Parathyroid adenoma (tissue), 2 donors: ENCODE results near the gene BCL10.

Experiments used
- H2AFZ ChIP-seq: fragments of 300-600 bp; sonication (generic); one replicate; pipeline ENCODE4 v1.7.0; 2017; ENCODE audit warnings: antibody characterized with exemption, mild to moderate bottlenecking
- H3K27ac ChIP-seq: fragments of 300-600 bp; sonication (generic); one replicate; pipeline ENCODE4 v1.7.0; 2017
- H3K27me3 ChIP-seq: fragments of 300-600 bp; sonication (generic); one replicate; pipeline ENCODE4 v1.7.0; 2017; ENCODE audit warnings: low read length; ENCODE audit not compliant: control insufficient read depth, insufficient read depth
- H3K36me3 ChIP-seq: fragments of 300-600 bp; sonication (generic); one replicate; pipeline ENCODE4 v1.7.0; 2017; ENCODE audit warnings: low read length; ENCODE audit not compliant: control insufficient read depth, insufficient read depth
- H3K4me1 ChIP-seq: fragments of 300-600 bp; sonication (generic); one replicate; pipeline ENCODE4 v1.7.0; 2017; ENCODE audit warnings: control low read depth
- H3K4me2 ChIP-seq: fragments of 300-600 bp; sonication (generic); one replicate; pipeline ENCODE4 v1.7.0; 2017; ENCODE audit warnings: low read length
- H3K4me3 ChIP-seq: fragments of 300-600 bp; sonication (generic); one replicate; pipeline ENCODE4 v1.7.0; 2017; ENCODE audit warnings: low read depth, low read length
- H3K79me2 ChIP-seq: fragments of 300-600 bp; sonication (generic); one replicate; pipeline ENCODE4 v1.7.0; 2017; ENCODE audit warnings: control low read depth
- H3K9ac ChIP-seq: fragments of 300-600 bp; sonication (generic); one replicate; pipeline ENCODE4 v1.7.0; 2017; ENCODE audit warnings: mild to moderate bottlenecking
- H3K9me3 ChIP-seq: fragments of 300-600 bp; sonication (generic); one replicate; pipeline ENCODE4 v1.7.0; 2017; ENCODE audit warnings: low read length; ENCODE audit not compliant: control insufficient read depth
- CTCF ChIP-seq: fragments of 300-600 bp; sonication (generic); IDR thresholded peaks from one replicate; pipeline ENCODE4 v1.7.0; 2017; ENCODE audit warnings: antibody characterized with exemption, mild to moderate bottlenecking
- donor health status: primary hyperparathyroidism.

Gene BCL10

GRCh38 chr1:85282424-85282823 is 6.0 kb upstream of the BCL10 start:
- Histone ChIP-seq H3K36me3 (no peaks in the 10 kb centered on the region), H3K9me3 (no peaks in the 10 kb centered on the region), H3K27me3 (no peaks in the 10 kb centered on the region), H3K4me2 (no peak overlapping the region), H3K4me3 (no peak overlapping the region), H3K9ac (no peak overlapping the region), H3K4me1 (no peaks in the 10 kb centered on the region), H3K79me2 (no peaks in the 10 kb centered on the region), H2AFZ (no peak overlapping the region), H3K27ac (no peak overlapping the region)
- no peak for TF ChIP-seq CTCF

GRCh38 chr1:85280636-85281035 is 4.2 kb upstream of the BCL10 start:
- H3K4me2 ChIP-seq, result no peak overlapping the region
- H3K27me3 ChIP-seq, result no peaks in the 10 kb centered on the region
- no peaks in the 10 kb centered on the region for H3K4me1 ChIP-seq
- H2AFZ ChIP-seq, result no peak overlapping the region
- H3K4me3 ChIP-seq, result no peak overlapping the region
- no peaks in the 10 kb centered on the region for H3K36me3 ChIP-seq
- H3K27ac ChIP-seq, result no peak overlapping the region
- H3K9me3 ChIP-seq, result no peaks in the 10 kb centered on the region
- no peaks in the 10 kb centered on the region for H3K79me2 ChIP-seq
- no peak overlapping the region for H3K9ac ChIP-seq
- TF ChIP-seq CTCF, result no peak

- Histone ChIP-seq H3K4me1 (peaks cover 5% of the 10 kb centered on the region), H3K9me3 (no peaks in the 10 kb centered on the region), H3K4me3 (no peak overlapping the region), H3K4me2 (no peak overlapping the region), H3K27ac (no peak overlapping the region), H3K27me3 (no peaks in the 10 kb centered on the region), H3K9ac (no peak overlapping the region), H2AFZ (no peak overlapping the region), H3K36me3 (no peaks in the 10 kb centered on the region), H3K79me2 (no peaks in the 10 kb centered on the region)
- TF ChIP-seq CTCF, result no peak
Measured at GRCh38 chr1:85279458-85280080, 3.1 kb upstream of the BCL10 start.

DNA sequence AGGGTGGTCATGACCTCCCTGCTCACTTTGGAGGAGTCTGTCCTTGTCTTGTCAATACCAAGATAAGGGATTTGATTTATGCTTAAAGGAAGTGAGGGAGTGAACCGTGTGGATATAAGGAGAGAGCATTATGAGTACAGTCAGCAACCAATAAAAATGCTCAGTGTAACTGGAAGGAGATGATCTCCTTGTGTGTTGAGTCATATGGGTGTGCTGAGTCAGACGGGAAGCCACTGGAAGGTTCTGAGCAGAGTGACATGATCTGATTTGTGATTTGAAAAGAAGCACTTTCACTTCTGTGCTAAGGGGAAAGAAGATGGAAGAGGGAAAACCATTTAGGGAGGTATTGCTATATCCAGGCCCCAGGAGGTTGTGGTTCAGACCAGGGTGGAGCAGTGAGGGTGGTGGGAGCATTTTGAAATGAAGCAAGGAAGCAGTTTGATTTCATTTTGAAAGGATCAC is 2.5 kb upstream of the BCL10 start:
- no peak overlapping the region for H3K27ac ChIP-seq
- no peaks in the 10 kb centered on the region for H3K36me3 ChIP-seq
- H3K4me3 ChIP-seq, result no peak overlapping the region
- peaks cover 5% of the 10 kb centered on the region for H3K4me1 ChIP-seq
- no peak for TF ChIP-seq CTCF
- peak overlapping the region; percentile 38 for H2AFZ ChIP-seq
- H3K79me2 ChIP-seq, result no peaks in the 10 kb centered on the region
- H3K27me3 ChIP-seq, result no peaks in the 10 kb centered on the region
- no peak overlapping the region for H3K4me2 ChIP-seq
- H3K9ac ChIP-seq, result no peak overlapping the region
- H3K9me3 ChIP-seq, result no peaks in the 10 kb centered on the region

DNA sequence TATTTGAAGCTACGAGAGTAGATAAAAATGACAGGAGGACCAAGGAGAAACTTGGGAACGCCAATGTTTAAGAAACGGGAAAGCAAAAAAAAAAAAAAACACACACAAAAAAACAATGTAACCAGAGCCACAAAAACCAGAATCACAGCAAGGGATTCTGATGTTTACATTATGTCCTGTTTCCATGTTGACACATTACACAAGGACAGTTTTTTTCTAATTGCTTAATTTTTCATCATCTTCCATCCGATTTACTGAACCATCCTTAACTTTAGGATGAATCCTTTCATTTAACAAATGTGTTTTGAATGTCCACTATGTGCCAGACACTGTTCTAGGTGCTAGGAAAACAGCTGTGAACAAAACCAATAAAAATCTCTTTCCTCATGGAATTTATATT is 1.4 kb upstream of the BCL10 start:
- H2AFZ ChIP-seq, result no peak overlapping the region
- H3K4me2 ChIP-seq, result no peak overlapping the region
- H3K9me3 ChIP-seq, result no peaks in the 10 kb centered on the region
- H3K9ac ChIP-seq, result no peak overlapping the region
- H3K36me3 ChIP-seq, result no peaks in the 10 kb centered on the region
- peaks cover 5% of the 10 kb centered on the region for H3K4me1 ChIP-seq
- no peaks in the 10 kb centered on the region for H3K27me3 ChIP-seq
- no peak for TF ChIP-seq CTCF
- H3K79me2 ChIP-seq, result no peaks in the 10 kb centered on the region
- H3K27ac ChIP-seq, result no peak overlapping the region
- no peak overlapping the region for H3K4me3 ChIP-seq
